Pancreas (tissue), 10 donors: ENCODE data around the gene KLF15. TPM values are rescaled to one million over a fixed set of nuclear protein-coding genes. Genes with fewer than 3 reads are reported as not detected.

Source experiments
- ATAC-seq, 4 donors: fragments of 200-7000 bp; cut with Tn5 transposase; one replicate each; pipeline versions ENCODE4 v1.8.0 to v1.9.1; 2020; ENCODE audit warnings: mild to moderate bottlenecking in 4 of 4, moderate library complexity in 4 of 4
- DNase-seq, 6 donors: peaks; one replicate each; pipeline ENCODE4 v3.0.0-alpha.2; 2020
- FAIRE-seq: peaks from 2 replicates; lab custom pipeline; 2012; peaks lifted over from hg19 to GRCh38; lab: Jason Lieb, UNC
- H3K27ac ChIP-seq, 4 donors: fragments of 200-600 bp; sonication (generic); 1 replicate in 3 of 4; 2 replicates in 1 of 4; pipeline versions ENCODE4 v1.5.0 to v1.8.0; 2020
- H3K27me3 ChIP-seq, 4 donors: fragments of 200-600 bp; one replicate each; pipeline ENCODE4 v1.8.0; 2021
- H3K36me3 ChIP-seq, 3 donors: fragments of 200-600 bp; sonication (generic) in 1 of 3; one replicate each; pipeline versions ENCODE4 v1.5.0 to v1.8.0; 2020 to 2021
- H3K4me1 ChIP-seq, 3 donors: fragments of 200-600 bp; one replicate each; pipeline ENCODE4 v1.8.0; 2021
- H3K4me3 ChIP-seq, 4 donors: fragments of 200-600 bp; sonication (generic) in 2 of 4; one replicate each; pipeline versions ENCODE4 v1.5.0 to v1.8.0; 2020 to 2021
- H3K9me3 ChIP-seq, 4 donors: fragments of 200-600 bp; one replicate each; pipeline ENCODE4 v1.8.0; 2021
- CTCF ChIP-seq, 4 donors: fragments of 200-600 bp; sonication (generic) in 3 of 4; IDR thresholded peaks; one replicate each; pipeline versions ENCODE4 v1.5.0 to v1.8.0; 2021; ENCODE audit warnings: antibody characterized with exemption in 4 of 4
- WGBS, 2 donors: extraction: QIAGEN DNeasy Blood & Tissue Kit; methylation state at CpG; one replicate each; pipeline ENCODE4 v1.1.7; 2013; 5-methylcytosine and 5-hydroxymethylcytosine counted together
- intact Hi-C, 3 donors: fragments of 100-400 bp; cut with DNase I; formaldehyde crosslinking; loops; one replicate each; pipeline versions ENCODE4 v1.11.1 to v1.14.2; 2022
- polyA plus RNA-seq, 2 donors: library from polyadenylated mRNA; stranded (reverse); fragments of 200-250 nt; gene quantifications; one replicate each; pipeline ENCODE4 v1.2.3, GENCODE V29; 2013
- total RNA-seq, 6 donors: library from RNA; stranded (reverse); fragmentation: NEBNext Ultra II Directional in 4 of 6; extraction: Animal tissue kit (Norgen Biotek cat#: 25700) in 4 of 6; gene quantifications; one replicate each; pipeline versions ENCODE4 v1.2.1 to v1.2.4, GENCODE V29; 2021 to 2023
- donor health status: healthy with polysubstance abuse.
- donor health status: DM: no; HTN: no; CAD: no; lungs with moderate emphysema.
- donor health status: DM: no; HTN: no; CAD: no.
- donor health status: control.
- donor health status: control.
- donor health status: Bipolar disorder and iron deficiency.
- donor health status: DM: yes; HTN: yes; CAD: no.
- donor health status: DM: no; HTN: no; CAD: no.
- donor health status: DM: no; HTN: no; CAD: no.
- donor health status: DM: yes; HTN: yes; CAD: no.

KLF15 gene
- total and polyA plus RNA-seq, 8 donors: 11.3 to 38.3 (median 26.8) TPM

GRCh38 chr3:126401611-126402160 lies 44.5 kb upstream of the KLF15 start:
- 64 to 67% methylated on average over 8 of the region's 8 CpGs for WGBS, 2 donors
- Histone ChIP-seq H3K4me3 (no peak overlapping the region), H3K27me3 (no peaks in the 10 kb centered on the region), H3K4me1 (no peaks in the 10 kb centered on the region), H3K27ac (no peak overlapping the region), H3K36me3 (no peaks in the 10 kb centered on the region), H3K9me3 (no peaks in the 10 kb centered on the region)
- no peak for FAIRE-seq
- no peak for TF ChIP-seq CTCF (IDR thresholded peaks at IDR 0.05)
- intact Hi-C loops: no loop called here
- no peak for ATAC-seq
- DNase-seq: no peak

- no peak for DNase-seq
- ATAC-seq: no peak
- Histone ChIP-seq H3K27me3 (no peaks in the 10 kb centered on the region), H3K9me3 (no peaks in the 10 kb centered on the region), H3K27ac (no peak overlapping the region), H3K4me1 (no peaks in the 10 kb centered on the region), H3K36me3 (no peaks in the 10 kb centered on the region), H3K4me3 (no peak overlapping the region)
- 94 to 99% methylated on average over 4 of the region's 4 CpGs for WGBS, 2 donors
- intact Hi-C loops: no loop called here
- no peak for FAIRE-seq
- no peak for TF ChIP-seq CTCF (IDR thresholded peaks at IDR 0.05)
Observed at GRCh38 chr3:126399756-126400155, 42.5 kb upstream of the KLF15 start.

GRCh38 chr3:126399351-126399735 lies 42.1 kb upstream of the KLF15 start:
- DNase-seq: no peak
- Histone ChIP-seq H3K9me3 (no peaks in the 10 kb centered on the region), H3K4me3 (no peak overlapping the region), H3K27ac (no peak overlapping the region), H3K4me1 (no peaks in the 10 kb centered on the region), H3K36me3 (no peaks in the 10 kb centered on the region), H3K27me3 (no peaks in the 10 kb centered on the region)
- no peak for FAIRE-seq
- peak in 2 of 4 donors; percentile 53 to 56 for ATAC-seq
- WGBS, 2 donors: 88 to 96% methylated on average over 1 of the region's 1 CpG
- TF ChIP-seq CTCF (IDR thresholded peaks at IDR 0.05): no peak
- intact Hi-C loops: no loop called here

GRCh38 chr3:126398423-126399350 lies 41.5 kb upstream of the KLF15 start:
- H3K36me3 ChIP-seq: no peaks in the 10 kb centered on the region
- DNase-seq (peak in 2 of 6 donors; percentile 33), ATAC-seq (no peak), FAIRE-seq (no peak)
- no peak overlapping the region for H3K27ac ChIP-seq
- H3K4me1 ChIP-seq: no peaks in the 10 kb centered on the region
- WGBS, 2 donors: 89 to 92% methylated on average over 14 of the region's 14 CpGs
- no peak overlapping the region for H3K4me3 ChIP-seq
- intact Hi-C loops: no loop called here
- TF ChIP-seq CTCF (IDR thresholded peaks at IDR 0.05): no peak
- H3K27me3 ChIP-seq: no peaks in the 10 kb centered on the region
- no peaks in the 10 kb centered on the region for H3K9me3 ChIP-seq
